Caki2 (cell line): Measurements from ENCODE around the gene MATN4. TPM values are rescaled to one million over a fixed set of nuclear protein-coding genes. Genes with fewer than 3 reads are reported as not detected.
A peak's percentile ranks its signal among the peaks of the same experiment; 100 is the strongest.

Experiments
- DNase-seq: peaks from one replicate; pipeline ENCODE4 v3.0.0-alpha.2; 2015; ENCODE audit warnings: low read depth
- in situ Hi-C: cut with HindIII; loops from 2 replicates; pipeline ENCODE4 v1.10.0; 2016; ENCODE audit warnings: low sequenced_read_pairs, low pct_unique_long_range_greater_than_20kb, mixed read lengths
- total RNA-seq: library from RNA; depleted of rRNA; stranded (reverse); fragments of >200 nt; shearing (Covaris generic); gene quantifications from 2 replicates; pipeline ENCODE4 v1.2.3, GENCODE V29; 2014; ENCODE audit warnings: low replicate concordance; rRNA removed

The MATN4 gene
- total RNA-seq, 1 experiment from 2014 or later, result 0.10 TPM

DNA sequence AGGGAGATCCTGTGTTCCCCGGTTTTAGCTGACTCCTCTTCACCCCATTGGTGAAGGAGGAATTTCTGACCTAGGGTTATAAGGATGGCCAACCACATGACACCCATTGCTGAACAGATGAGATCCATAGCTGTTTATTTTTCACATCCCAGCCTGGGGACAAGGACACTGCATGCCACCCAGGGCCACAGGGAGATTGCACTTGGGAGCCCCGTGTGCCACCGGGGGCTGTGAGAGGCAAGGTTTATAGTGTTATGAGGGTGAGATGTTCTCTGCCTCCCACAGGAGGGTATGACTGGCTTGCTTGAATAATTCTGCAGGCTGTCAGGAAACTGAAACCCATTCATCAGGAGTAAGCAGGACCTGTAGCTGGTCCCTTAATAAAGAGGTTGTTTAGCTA, 39.0 kb downstream of the MATN4 start:
- in situ Hi-C loops, result no loop called here
- no peak for DNase-seq

DNA sequence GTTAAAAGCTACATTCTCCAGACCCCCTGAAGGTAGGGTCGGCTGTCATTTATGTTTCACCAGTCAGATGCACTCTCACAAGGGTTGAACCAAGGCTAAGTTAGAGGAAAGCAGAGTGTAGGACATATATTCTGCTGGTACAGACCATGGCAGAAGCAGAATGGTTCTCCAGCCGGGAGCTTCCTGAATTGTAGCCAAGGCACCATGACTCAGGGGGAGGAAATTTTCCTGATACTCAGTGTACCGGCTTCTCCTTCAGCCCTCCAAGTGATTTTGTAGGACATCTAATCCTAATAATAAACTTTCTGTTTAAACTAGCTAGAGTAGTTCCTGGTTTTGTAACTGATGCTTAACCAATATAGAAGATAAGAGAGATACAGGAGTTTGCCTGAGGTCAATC, 39.6 kb downstream of the MATN4 start:
- no peak for DNase-seq

DNA sequence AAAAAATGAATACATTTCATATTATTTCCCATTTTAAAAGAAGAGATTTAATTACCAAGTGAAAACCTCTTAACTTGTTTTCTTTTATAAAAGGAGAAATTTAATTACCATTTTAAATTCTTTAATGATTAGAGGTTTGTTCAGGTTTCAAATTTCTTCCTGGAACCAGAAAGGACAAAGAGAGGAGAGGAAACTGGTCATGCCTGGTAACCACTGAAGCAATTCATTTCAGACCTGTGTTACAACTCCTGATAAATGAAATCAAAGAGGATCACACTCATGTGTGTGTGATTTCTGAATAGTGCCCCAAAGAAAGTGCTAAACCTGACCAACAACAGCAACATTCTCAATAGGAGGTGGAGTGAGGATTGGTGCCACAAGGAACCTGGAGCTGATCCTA, 41.1 kb downstream of the MATN4 start:
- DNase-seq, result no peak
- in situ Hi-C loops, result no loop called here

More for the DNA sequence above, 39.6 kb downstream of the MATN4 start:
- in situ Hi-C loops, result no loop called here

GRCh38 chr20:45263556-45264266, 44.4 kb downstream of the MATN4 start:
- no peak for DNase-seq
- in situ Hi-C loops, result no loop called here

- no peak for DNase-seq
- in situ Hi-C loops, result no loop called here
These were observed 49.4 kb downstream of the MATN4 start for GRCh38 chr20:45258664-45259063.

- DNase-seq, result no peak
- in situ Hi-C loops, result no loop called here
These were observed 49.8 kb downstream of the MATN4 start for GRCh38 chr20:45258259-45258658.

DNA sequence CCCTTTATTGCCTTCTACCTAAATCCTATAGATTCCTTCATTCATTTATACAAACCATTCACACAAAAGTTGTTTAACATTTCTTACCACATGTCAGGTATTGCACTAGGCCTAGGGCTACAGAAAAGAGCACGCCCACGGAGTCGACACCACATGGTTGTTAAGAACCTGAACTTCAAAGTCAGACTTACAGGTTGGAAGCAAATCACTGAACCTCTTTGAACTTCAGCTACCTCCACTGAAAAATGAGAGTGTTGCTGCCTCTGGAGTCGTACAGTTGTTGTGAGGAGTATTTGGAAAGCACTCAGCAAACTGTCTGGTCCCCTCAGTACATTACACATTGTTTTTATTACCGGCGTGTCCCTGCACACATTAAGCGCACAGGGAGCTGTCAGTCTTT, 50.4 kb downstream of the MATN4 start:
- in situ Hi-C loops, result no loop called here
- no peak for DNase-seq

DNA sequence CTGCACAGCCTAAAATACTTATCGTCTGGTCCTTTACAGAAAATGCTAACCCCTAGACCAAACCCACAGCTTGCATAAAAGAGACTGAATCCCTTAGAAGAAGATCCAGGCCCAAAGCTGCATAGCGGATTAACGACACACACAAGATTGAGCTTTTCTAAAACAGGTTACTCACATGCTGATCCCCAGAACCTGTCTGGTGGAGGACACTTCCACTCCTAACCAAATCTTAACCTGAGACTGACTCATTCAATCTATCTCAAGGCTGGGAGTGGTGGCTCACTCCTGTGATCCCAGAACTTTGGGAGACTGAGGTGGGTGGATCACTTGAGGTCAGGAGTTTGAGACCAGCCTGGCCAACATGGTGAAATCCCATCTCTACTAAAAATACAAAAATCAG, 50.9 kb downstream of the MATN4 start:
- no peak for DNase-seq
- in situ Hi-C loops, result no loop called here

DNA sequence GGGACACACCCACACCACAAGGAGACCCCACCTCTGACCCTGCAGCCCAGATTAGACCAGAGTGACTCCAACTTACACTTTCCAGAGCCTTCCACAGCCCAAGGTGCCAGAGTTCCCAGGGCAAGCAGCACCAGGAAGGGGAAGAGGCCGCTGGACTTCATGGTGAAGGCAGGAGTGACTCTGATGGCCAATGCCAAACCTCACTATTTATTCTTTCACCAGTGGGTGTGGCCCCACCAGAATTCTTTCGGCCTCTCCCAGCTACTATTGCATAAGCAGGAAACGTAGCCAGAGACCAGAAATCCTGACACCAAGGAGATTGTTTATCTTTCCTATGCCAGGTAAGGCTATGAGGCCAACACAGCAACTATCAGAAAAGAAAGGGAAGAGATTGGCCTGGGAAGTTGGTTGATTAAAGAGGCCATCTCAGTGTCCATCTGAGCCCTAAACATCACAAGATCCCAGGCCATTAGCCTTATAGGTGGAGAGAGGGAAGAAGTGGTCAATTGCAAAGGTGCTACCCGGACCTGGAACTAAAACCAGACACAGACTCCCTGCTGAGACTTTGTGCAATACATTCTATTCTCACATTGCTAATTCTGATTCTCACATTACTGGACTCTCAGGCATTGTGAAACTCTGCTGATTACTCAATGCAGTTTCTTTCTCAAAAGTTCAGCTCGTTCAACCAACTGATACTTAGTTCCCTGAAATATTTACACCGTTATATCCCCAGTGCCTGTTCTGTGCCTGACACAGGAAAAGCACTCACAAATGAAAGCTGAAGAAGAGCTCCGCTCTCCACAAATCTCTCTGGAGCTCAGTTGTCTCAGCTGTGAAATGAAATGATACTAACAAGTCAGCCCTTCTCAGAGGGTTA, 53.5 kb downstream of the MATN4 start, which contains the start of gene SLPI:
Gene SLPI, minus strand, starts transcription at position 182 of the 880 bp plus-strand sequence. Its CDS starts 21 bp downstream, at position 161.
- in situ Hi-C loops, result no loop called here
- DNase-seq, result peak; percentile 32

- in situ Hi-C loops, result no loop called here
- DNase-seq, result no peak
These were observed 54.8 kb downstream of the MATN4 start for GRCh38 chr20:45253261-45253660.

GRCh38 chr20:45251884-45252560, 56.1 kb downstream of the MATN4 start:
- in situ Hi-C loops, result no loop called here
- DNase-seq, result no peak

DNA sequence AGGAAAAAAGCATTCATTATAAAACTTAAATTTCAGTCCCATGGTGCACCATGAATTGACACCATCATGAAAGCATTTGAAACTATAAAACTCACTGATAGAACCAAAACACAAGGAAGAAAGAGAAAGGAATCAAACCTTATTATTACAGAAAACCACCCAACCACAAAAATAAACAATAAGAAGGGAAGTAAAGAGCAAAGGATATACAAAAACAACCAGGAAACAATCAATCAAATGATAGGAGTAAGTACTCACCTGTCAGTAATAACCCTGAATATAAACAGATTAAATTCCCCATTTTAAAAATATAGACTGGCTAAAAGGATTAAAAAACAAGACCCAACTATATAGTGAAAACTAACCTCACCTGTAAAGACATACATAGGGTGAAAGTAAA, 59.5 kb downstream of the MATN4 start:
- in situ Hi-C loops, result no loop called here

GRCh38 chr20:45247865-45248264, 60.2 kb downstream of the MATN4 start:
- in situ Hi-C loops, result no loop called here
- no peak for DNase-seq

More for the DNA sequence above, 59.5 kb downstream of the MATN4 start:
- DNase-seq, result no peak

DNA sequence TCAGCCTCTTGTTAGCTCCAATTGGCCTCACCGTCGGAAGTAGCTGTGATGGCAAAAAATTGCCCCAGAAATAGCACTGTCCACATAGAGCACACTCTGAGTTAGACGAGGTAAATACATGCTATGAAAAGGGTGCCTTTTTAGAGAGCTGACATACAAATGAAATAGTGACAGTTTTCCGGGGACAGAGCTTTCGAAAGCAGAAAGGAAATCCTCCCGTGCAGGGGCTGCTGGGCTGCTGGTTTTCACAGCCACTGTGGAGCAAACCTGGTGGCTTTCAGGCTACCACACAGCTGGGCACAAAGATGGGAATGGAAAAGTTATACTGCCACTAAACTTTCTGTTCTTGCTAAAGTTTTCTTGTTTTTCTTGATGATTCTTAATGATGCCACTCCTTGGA, 62.0 kb downstream of the MATN4 start:
- DNase-seq, result no peak
- in situ Hi-C loops, result no loop called here

Other genes with a start within 250 kb of the MATN4 start
- gene KCNS1, start 207.2 kb downstream of the MATN4 start, total RNA-seq, result not detected in 2 replicates
- gene WFDC5, start 193.1 kb downstream of the MATN4 start, total RNA-seq, result not detected in 2 replicates
- gene WFDC12, start 183.8 kb downstream of the MATN4 start, total RNA-seq, result not detected in 2 replicates
- not detected in 2 replicates for gene PI3, start 133.4 kb downstream of the MATN4 start, total RNA-seq
- not detected in 2 replicates for gene SEMG1, start 101.3 kb downstream of the MATN4 start, total RNA-seq
- not detected in 2 replicates for gene SEMG2, start 86.9 kb downstream of the MATN4 start, total RNA-seq
- 1.5 TPM in 1 of 2 replicates, not detected in the other for gene SLPI, start 53.7 kb downstream of the MATN4 start, total RNA-seq
- gene RBPJL, start 1.5 kb downstream of the MATN4 start, total RNA-seq, result not detected in 2 replicates
- 92.8 and 111 TPM in 2 replicates for gene SDC4, start 40.1 kb upstream of the MATN4 start, total RNA-seq
- 59.1 and 84.9 TPM in 2 replicates for gene SYS1, start 54.9 kb upstream of the MATN4 start, total RNA-seq
- gene TP53TG5, start 70.0 kb upstream of the MATN4 start, total RNA-seq, result not detected in 2 replicates
- gene DBNDD2, start 100.0 kb upstream of the MATN4 start, total RNA-seq, result 2.5 and 21.5 TPM in 2 replicates
- 66.4 and 89.4 TPM in 2 replicates for gene PIGT, start 107.8 kb upstream of the MATN4 start, total RNA-seq
- gene WFDC2, start 161.5 kb upstream of the MATN4 start, total RNA-seq, result not detected in 2 replicates
- gene SPINT3, start 207.3 kb upstream of the MATN4 start, total RNA-seq, result not detected in 2 replicates
- gene WFDC6, start 231.2 kb upstream of the MATN4 start, total RNA-seq, result not detected in 2 replicates
- gene EPPIN, start 239.1 kb upstream of the MATN4 start, total RNA-seq, result not detected in 2 replicates